ENCODE measurements around the gene LRRC73. TPM values are rescaled to one million over a fixed set of nuclear protein-coding genes. Genes with fewer than 3 reads are reported as not detected.

Gene LRRC73
- total RNA-seq, 1 experiment from 2014 or later, result 0.37 TPM

GRCh38 chr6:43494321-43494720, 15.8 kb downstream of the LRRC73 start:
- peaks cover 53% of the 10 kb centered on the region for H3K4me1 Mint-ChIP-seq (ENCODE audit: insufficient read depth, unreplicated experiment)
- POLR2A ChIA-PET, result interaction anchor here (1.1 to 9.6 kb wide), 9 partner anchors 12 to 125 kb away, joined by 3 to 209 read pairs (median 27); partner anchors contain the start of genes DLK2, LRRC73, POLR1C and TJAP1
- CTCF ChIA-PET, result interaction anchor here (0.6 to 9.0 kb wide), 17 partner anchors 9 to 232 kb away, joined by 3 to 102 read pairs (median 4); partner anchors contain the start of genes ABCC10, DLK2, TJAP1 and ZNF318
- H3K27ac Mint-ChIP-seq (ENCODE audit: low read depth, unreplicated experiment), result no peak overlapping the region
- no peak overlapping the region for H3K4me3 Mint-ChIP-seq (ENCODE audit: unreplicated experiment)
- H3K27me3 Mint-ChIP-seq (ENCODE audit: insufficient read depth, unreplicated experiment), result no peaks in the 10 kb centered on the region
- no TSS peak for BruUV-seq (replicated peaks)
- no peaks in the 10 kb centered on the region for H3K9me3 Mint-ChIP-seq (ENCODE audit: unreplicated experiment)
- no peak for TF ChIP-seq CTCF (IDR thresholded peaks at IDR 0.05; ENCODE audit: unreplicated experiment)
- intact Hi-C loops (cut with micrococcal nuclease), result no loop called here
- peaks cover 42% of the 10 kb centered on the region for H3K36me3 Mint-ChIP-seq (ENCODE audit: insufficient read depth, unreplicated experiment)
- no peak for DNase-seq (ENCODE audit: unreplicated experiment)

- DNase-seq (ENCODE audit: unreplicated experiment), result no peak
- Mint-ChIP-seq H3K4me3 (ENCODE audit: unreplicated experiment) (no peak overlapping the region), H3K9me3 (ENCODE audit: unreplicated experiment) (no peaks in the 10 kb centered on the region)
Observed at GRCh38 chr6:43493833-43494232, 16.3 kb downstream of the LRRC73 start.

GRCh38 chr6:43493230-43493629, 16.9 kb downstream of the LRRC73 start:
- POLR2A ChIA-PET, result interaction anchor here (0.8 to 9.6 kb wide), 10 partner anchors 10 to 124 kb away, joined by 3 to 209 read pairs (median 9); partner anchors contain the start of genes ABCC10, DLK2, POLR1C and TJAP1
- Mint-ChIP-seq H3K27ac (ENCODE audit: low read depth, unreplicated experiment) (no peak overlapping the region), H3K36me3 (ENCODE audit: insufficient read depth, unreplicated experiment) (peaks cover 36% of the 10 kb centered on the region), H3K9me3 (ENCODE audit: unreplicated experiment) (no peaks in the 10 kb centered on the region), H3K4me1 (ENCODE audit: insufficient read depth, unreplicated experiment) (peaks cover 62% of the 10 kb centered on the region), H3K27me3 (ENCODE audit: insufficient read depth, unreplicated experiment) (no peaks in the 10 kb centered on the region), H3K4me3 (ENCODE audit: unreplicated experiment) (no peak overlapping the region)
- no TSS peak for BruUV-seq (replicated peaks)
- no peak for DNase-seq (ENCODE audit: unreplicated experiment)
- intact Hi-C loops (cut with micrococcal nuclease), result no loop called here
- CTCF ChIA-PET, result interaction anchor here (0.9 to 9.0 kb wide), 6 partner anchors 8 to 73 kb away, joined by 3 to 102 read pairs (median 20); partner anchors contain the start of genes DLK2 and TJAP1
- no peak for TF ChIP-seq CTCF (IDR thresholded peaks at IDR 0.05; ENCODE audit: unreplicated experiment)

More at GRCh38 chr6:43493833-43494232, 16.3 kb downstream of the LRRC73 start:
- CTCF ChIA-PET, result interaction anchor here (0.8 to 9.0 kb wide), 10 partner anchors 12 to 133 kb away, joined by 3 to 102 read pairs (median 12); partner anchors contain the start of genes ABCC10, DLK2 and TJAP1
- intact Hi-C loops (cut with micrococcal nuclease), result no loop called here
- peaks cover 56% of the 10 kb centered on the region for H3K4me1 Mint-ChIP-seq (ENCODE audit: insufficient read depth, unreplicated experiment)
- BruUV-seq (replicated peaks), result no TSS peak
- H3K27ac Mint-ChIP-seq (ENCODE audit: low read depth, unreplicated experiment), result no peak overlapping the region
- H3K27me3 Mint-ChIP-seq (ENCODE audit: insufficient read depth, unreplicated experiment), result no peaks in the 10 kb centered on the region
- POLR2A ChIA-PET, result interaction anchor here (1.1 to 9.6 kb wide), 7 partner anchors 9 to 124 kb away, joined by 3 to 209 read pairs (median 27); partner anchors contain the start of genes DLK2, LRRC73, POLR1C and TJAP1
- TF ChIP-seq CTCF (IDR thresholded peaks at IDR 0.05; ENCODE audit: unreplicated experiment), result no peak
- H3K36me3 Mint-ChIP-seq (ENCODE audit: insufficient read depth, unreplicated experiment), result peaks cover 41% of the 10 kb centered on the region

GRCh38 chr6:43492673-43493072, 17.5 kb downstream of the LRRC73 start:
- TF ChIP-seq CTCF (IDR thresholded peaks at IDR 0.05; ENCODE audit: unreplicated experiment), result no peak
- Mint-ChIP-seq H3K9me3 (ENCODE audit: unreplicated experiment) (no peaks in the 10 kb centered on the region), H3K4me1 (ENCODE audit: insufficient read depth, unreplicated experiment) (peaks cover 64% of the 10 kb centered on the region), H3K4me3 (ENCODE audit: unreplicated experiment) (peak overlapping the region; percentile 45), H3K27me3 (ENCODE audit: insufficient read depth, unreplicated experiment) (no peaks in the 10 kb centered on the region), H3K27ac (ENCODE audit: low read depth, unreplicated experiment) (peak overlapping the region; percentile 50), H3K36me3 (ENCODE audit: insufficient read depth, unreplicated experiment) (peaks cover 30% of the 10 kb centered on the region)
- DNase-seq (ENCODE audit: unreplicated experiment), result no peak
- ChIA-PET POLR2A (interaction anchor here (0.6 to 9.6 kb wide), 13 partner anchors 11 to 325 kb away, joined by 3 to 209 read pairs (median 4); partner anchors contain the start of genes ABCC10, DLK2, GTPBP2 and POLR1C), CTCF (interaction anchor here (0.6 to 9.0 kb wide), 5 partner anchors 7 to 232 kb away, joined by 3 to 102 read pairs (median 4); partner anchors contain the start of gene DLK2)
- intact Hi-C loops (cut with micrococcal nuclease), result no loop called here
- BruUV-seq (replicated peaks), result no TSS peak

All from MCF 10A (cell line).